ENCODE results near the gene KLF18. TPM values are rescaled to one million over a fixed set of nuclear protein-coding genes. Genes with fewer than 3 reads are reported as not detected.
"Not testable (repeated sequence)": the region's sequence is repeated elsewhere in the genome, so short reads cannot be mapped to it uniquely, and the experiment has no call there.

The KLF18 gene
- total RNA-seq, 1 experiment from 2014 or later, result not detected

- no peaks in the 10 kb centered on the region for H4K20me1 ChIP-seq (ENCODE audit: insufficient read depth)
- no peak overlapping the region for H3K4me3 ChIP-seq
- H3K9me2 ChIP-seq (ENCODE audit: insufficient read depth), result no peaks in the 10 kb centered on the region
- no peaks in the 10 kb centered on the region for H3K79me2 ChIP-seq (ENCODE audit: low read depth)
- H3K27ac ChIP-seq, result no peak overlapping the region
- no peaks in the 10 kb centered on the region for H3K27me3 ChIP-seq (ENCODE audit: insufficient read depth, low read depth)
- intact Hi-C loops (cut with micrococcal nuclease; ENCODE audit: unreplicated experiment), result no loop called here
- no peaks in the 10 kb centered on the region for H3K4me1 ChIP-seq (replicated peaks; ENCODE audit: insufficient read depth)
- ChIA-PET POLR2A (ENCODE audit: unreplicated experiment) (no interaction called here), CTCF (no interaction called here)
- no peak overlapping the region for H2AFZ ChIP-seq
- no peak for DNase-seq
- no TSS peak for BruUV-seq (replicated peaks)
- no peaks in the 10 kb centered on the region for H3K36me3 ChIP-seq (ENCODE audit: low read depth)
- TF ChIP-seq CTCF (conservative IDR thresholded peaks at IDR 0.05), result no peak
- TF ChIP-seq EZH2 (IDR thresholded peaks at IDR 0.05; ENCODE audit: low read depth), result no peak
- H3F3A ChIP-seq (ENCODE audit: insufficient read depth, low read depth), result no peaks in the 10 kb centered on the region
- no peak overlapping the region for H3K4me2 ChIP-seq
- no peaks in the 10 kb centered on the region for H3K9me3 ChIP-seq (ENCODE audit: insufficient read depth, low read depth)
Measured at GRCh38 chr1:44119525-44119924, 21.9 kb downstream of the KLF18 start.

GRCh38 chr1:44118682-44119081, 22.7 kb downstream of the KLF18 start, which contains the start of gene KLF17:
Gene KLF17, plus strand, starts transcription at chr1:44118821. Its CDS starts 87 bp downstream, at chr1:44118908.
- ChIA-PET CTCF (no interaction called here), POLR2A (ENCODE audit: unreplicated experiment) (no interaction called here)
- H3K4me3 ChIP-seq, result no peak within 1 kb of the TSS
- no TSS peak for BruUV-seq (replicated peaks)
- no peak within 1 kb of the TSS for H2AFZ ChIP-seq
- H3K4me2 ChIP-seq, result no peak within 1 kb of the TSS
- H3K79me2 ChIP-seq (ENCODE audit: low read depth), result no peaks in the 10 kb centered on the region
- DNase-seq, result no peak
- no peaks in the 10 kb centered on the region for H3K9me3 ChIP-seq (ENCODE audit: insufficient read depth, low read depth)
- no peaks in the 10 kb centered on the region for H4K20me1 ChIP-seq (ENCODE audit: insufficient read depth)
- no peaks in the 10 kb centered on the region for H3K9me2 ChIP-seq (ENCODE audit: insufficient read depth)
- no peak within 1 kb of the TSS for H3K27ac ChIP-seq
- intact Hi-C loops (cut with micrococcal nuclease; ENCODE audit: unreplicated experiment), result no loop called here
- TF ChIP-seq CTCF (conservative IDR thresholded peaks at IDR 0.05) (no peak), EZH2 (IDR thresholded peaks at IDR 0.05; ENCODE audit: low read depth) (no peak)
- H3K27me3 ChIP-seq (ENCODE audit: insufficient read depth, low read depth), result no peaks in the 10 kb centered on the region
- no peaks in the 10 kb centered on the region for H3F3A ChIP-seq (ENCODE audit: insufficient read depth, low read depth)
- no peaks in the 10 kb centered on the region for H3K36me3 ChIP-seq (ENCODE audit: low read depth)
- H3K4me1 ChIP-seq (replicated peaks; ENCODE audit: insufficient read depth), result no peaks in the 10 kb centered on the region

- H3K27ac ChIP-seq; H3K9me3 ChIP-seq (ENCODE audit: insufficient read depth, low read depth); CTCF ChIA-PET; H2AFZ ChIP-seq; H3K4me3 ChIP-seq; H4K20me1 ChIP-seq (ENCODE audit: insufficient read depth); H3K27me3 ChIP-seq (ENCODE audit: insufficient read depth, low read depth); H3K4me2 ChIP-seq; H3K4me1 ChIP-seq (replicated peaks; ENCODE audit: insufficient read depth); DNase-seq; BruUV-seq (replicated peaks); H3K36me3 ChIP-seq (ENCODE audit: low read depth); H3K79me2 ChIP-seq (ENCODE audit: low read depth); intact Hi-C loops (cut with micrococcal nuclease; ENCODE audit: unreplicated experiment); POLR2A ChIA-PET (ENCODE audit: unreplicated experiment); H3K9me2 ChIP-seq (ENCODE audit: insufficient read depth); H3F3A ChIP-seq (ENCODE audit: insufficient read depth, low read depth): not testable (repeated sequence)
Measured at GRCh38 chr1:44117272-44117671, 24.2 kb downstream of the KLF18 start.

- ChIA-PET CTCF (no interaction called here), POLR2A (ENCODE audit: unreplicated experiment) (no interaction called here)
- no TSS peak for BruUV-seq (replicated peaks)
- Histone ChIP-seq H3K4me2 (no peak overlapping the region), H3K4me1 (replicated peaks; ENCODE audit: insufficient read depth) (no peaks in the 10 kb centered on the region), H3K4me3 (no peak overlapping the region), H3K79me2 (ENCODE audit: low read depth) (no peaks in the 10 kb centered on the region), H3K27ac (no peak overlapping the region), H4K20me1 (ENCODE audit: insufficient read depth) (no peaks in the 10 kb centered on the region), H2AFZ (no peak overlapping the region), H3F3A (ENCODE audit: insufficient read depth, low read depth) (no peaks in the 10 kb centered on the region), H3K9me2 (ENCODE audit: insufficient read depth) (no peaks in the 10 kb centered on the region), H3K36me3 (ENCODE audit: low read depth) (no peaks in the 10 kb centered on the region), H3K27me3 (ENCODE audit: insufficient read depth, low read depth) (no peaks in the 10 kb centered on the region), H3K9me3 (ENCODE audit: insufficient read depth, low read depth) (no peaks in the 10 kb centered on the region)
- TF ChIP-seq CTCF (conservative IDR thresholded peaks at IDR 0.05) (no peak), EZH2 (IDR thresholded peaks at IDR 0.05; ENCODE audit: low read depth) (no peak)
- intact Hi-C loops (cut with micrococcal nuclease; ENCODE audit: unreplicated experiment), result no loop called here
- DNase-seq, result no peak
Measured at GRCh38 chr1:44114098-44114497, 27.3 kb downstream of the KLF18 start.

Measured in PC-9 (cell line).